ENCODE data around the gene PRKRIP1.

DNA sequence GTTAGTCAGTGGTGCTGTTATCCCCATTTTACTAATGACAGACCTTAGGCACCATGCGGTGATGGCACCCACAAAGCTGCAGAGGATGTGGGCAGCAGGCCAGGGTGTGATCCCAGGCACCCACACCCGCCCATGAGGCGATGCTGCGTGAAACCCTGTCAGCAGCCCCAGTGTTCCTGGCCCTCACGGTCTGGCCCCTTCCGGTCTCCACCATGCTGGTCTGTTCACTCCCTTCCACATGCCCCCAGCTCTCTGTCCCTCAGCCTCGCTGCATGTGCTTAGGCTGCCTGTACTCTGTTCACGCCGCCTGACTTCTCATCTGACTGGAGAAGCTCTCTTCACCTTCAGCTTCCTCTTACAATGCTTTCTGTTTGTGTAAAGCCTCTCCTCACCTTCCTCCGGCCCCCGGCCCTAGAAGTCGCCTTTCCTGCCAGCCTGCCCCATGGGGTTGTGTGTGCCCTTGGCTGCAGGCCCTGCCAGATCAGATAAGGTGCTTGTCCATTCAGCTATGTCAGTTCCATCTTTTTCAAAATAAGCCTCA, 19.6 kb downstream of the PRKRIP1 start:
- TF ChIP-seq, protein P1, sequence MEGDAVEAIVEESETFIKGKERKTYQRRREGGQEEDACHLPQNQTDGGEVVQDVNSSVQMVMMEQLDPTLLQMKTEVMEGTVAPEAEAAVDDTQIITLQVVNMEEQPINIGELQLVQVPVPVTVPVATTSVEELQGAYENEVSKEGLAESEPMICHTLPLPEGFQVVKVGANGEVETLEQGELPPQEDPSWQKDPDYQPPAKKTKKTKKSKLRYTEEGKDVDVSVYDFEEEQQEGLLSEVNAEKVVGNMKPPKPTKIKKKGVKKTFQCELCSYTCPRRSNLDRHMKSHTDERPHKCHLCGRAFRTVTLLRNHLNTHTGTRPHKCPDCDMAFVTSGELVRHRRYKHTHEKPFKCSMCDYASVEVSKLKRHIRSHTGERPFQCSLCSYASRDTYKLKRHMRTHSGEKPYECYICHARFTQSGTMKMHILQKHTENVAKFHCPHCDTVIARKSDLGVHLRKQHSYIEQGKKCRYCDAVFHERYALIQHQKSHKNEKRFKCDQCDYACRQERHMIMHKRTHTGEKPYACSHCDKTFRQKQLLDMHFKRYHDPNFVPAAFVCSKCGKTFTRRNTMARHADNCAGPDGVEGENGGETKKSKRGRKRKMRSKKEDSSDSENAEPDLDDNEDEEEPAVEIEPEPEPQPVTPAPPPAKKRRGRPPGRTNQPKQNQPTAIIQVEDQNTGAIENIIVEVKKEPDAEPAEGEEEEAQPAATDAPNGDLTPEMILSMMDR (IDR thresholded peaks at IDR 0.05) = no peak
- TF ChIP-seq POLR2A (IDR thresholded peaks at IDR 0.05) = no peak
